ENCODE results near the gene DAP. TPM values are rescaled to one million over a fixed set of nuclear protein-coding genes. Genes with fewer than 3 reads are reported as not detected.

DAP gene
- total RNA-seq, 3 donors from 2014 or later = 60.8 to 63.8 (median 61.9) TPM

DNA sequence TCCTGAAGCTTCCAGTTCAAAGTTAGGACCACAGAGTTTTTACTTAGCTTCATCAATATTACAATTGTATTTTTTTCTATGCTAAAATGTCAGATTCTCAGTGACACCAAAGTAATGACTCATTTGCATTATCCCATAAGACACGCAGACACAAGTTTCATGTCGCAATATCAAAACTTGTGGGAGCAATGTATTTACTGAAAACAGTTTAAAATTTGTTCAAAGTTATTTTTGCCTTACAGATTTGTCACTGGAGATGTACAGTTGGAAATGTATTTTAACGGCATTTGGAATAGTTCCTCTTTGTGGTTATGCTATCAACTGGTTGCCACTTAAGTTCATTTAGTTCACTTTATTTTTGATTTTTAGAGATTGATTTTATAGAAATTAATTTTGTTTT, 36.2 kb upstream of the DAP start:
- no peaks in the 10 kb centered on the region for H3K36me3 ChIP-seq
- TF ChIP-seq, protein P1, sequence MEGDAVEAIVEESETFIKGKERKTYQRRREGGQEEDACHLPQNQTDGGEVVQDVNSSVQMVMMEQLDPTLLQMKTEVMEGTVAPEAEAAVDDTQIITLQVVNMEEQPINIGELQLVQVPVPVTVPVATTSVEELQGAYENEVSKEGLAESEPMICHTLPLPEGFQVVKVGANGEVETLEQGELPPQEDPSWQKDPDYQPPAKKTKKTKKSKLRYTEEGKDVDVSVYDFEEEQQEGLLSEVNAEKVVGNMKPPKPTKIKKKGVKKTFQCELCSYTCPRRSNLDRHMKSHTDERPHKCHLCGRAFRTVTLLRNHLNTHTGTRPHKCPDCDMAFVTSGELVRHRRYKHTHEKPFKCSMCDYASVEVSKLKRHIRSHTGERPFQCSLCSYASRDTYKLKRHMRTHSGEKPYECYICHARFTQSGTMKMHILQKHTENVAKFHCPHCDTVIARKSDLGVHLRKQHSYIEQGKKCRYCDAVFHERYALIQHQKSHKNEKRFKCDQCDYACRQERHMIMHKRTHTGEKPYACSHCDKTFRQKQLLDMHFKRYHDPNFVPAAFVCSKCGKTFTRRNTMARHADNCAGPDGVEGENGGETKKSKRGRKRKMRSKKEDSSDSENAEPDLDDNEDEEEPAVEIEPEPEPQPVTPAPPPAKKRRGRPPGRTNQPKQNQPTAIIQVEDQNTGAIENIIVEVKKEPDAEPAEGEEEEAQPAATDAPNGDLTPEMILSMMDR (IDR thresholded peaks at IDR 0.05) = no peak
- no peak for TF ChIP-seq POLR2AphosphoS5 (IDR thresholded peaks at IDR 0.05)
- no peak for TF ChIP-seq POLR2A (IDR thresholded peaks at IDR 0.05)
- no peaks in the 10 kb centered on the region for H3K27me3 ChIP-seq
- H3K4me3 ChIP-seq = no peak overlapping the region
- intact Hi-C loops (cut with DNase I; ENCODE audit: low total_unique reads) = no loop called here
- H3K27ac ChIP-seq = no peak overlapping the region
- DNase-seq (ENCODE audit: low spot score in 2 of 2) = no peak
- H3K4me1 ChIP-seq = no peaks in the 10 kb centered on the region
- no peaks in the 10 kb centered on the region for H3K9me3 ChIP-seq

DNA sequence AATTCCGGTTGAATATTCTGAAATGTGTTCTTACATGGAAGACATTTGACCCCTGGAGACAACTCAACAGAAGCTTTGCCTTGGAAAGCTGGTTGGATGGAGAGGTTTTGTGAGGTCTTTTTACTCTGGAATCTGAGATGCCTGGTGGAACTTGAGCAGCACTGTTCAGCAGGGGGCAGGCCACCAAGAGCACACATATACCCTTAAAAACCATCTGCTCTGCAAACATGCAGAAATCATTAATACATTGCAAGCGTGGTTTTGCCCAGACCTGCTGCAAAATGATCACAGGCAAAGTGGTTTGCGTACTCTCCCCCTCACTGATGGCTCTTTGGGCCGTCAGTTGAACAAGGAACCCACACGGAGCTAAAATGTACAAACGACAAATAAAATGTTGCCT, 32.8 kb upstream of the DAP start:
- TF ChIP-seq, protein P1 (IDR thresholded peaks at IDR 0.05) = no peak
- TF ChIP-seq POLR2A (IDR thresholded peaks at IDR 0.05) (no peak), POLR2AphosphoS5 (IDR thresholded peaks at IDR 0.05) (no peak)
- intact Hi-C loops (cut with DNase I; ENCODE audit: low total_unique reads) = no loop called here
- Histone ChIP-seq H3K27me3 (no peaks in the 10 kb centered on the region), H3K27ac (no peak overlapping the region), H3K4me3 (no peak overlapping the region), H3K36me3 (no peaks in the 10 kb centered on the region), H3K4me1 (no peaks in the 10 kb centered on the region), H3K9me3 (no peaks in the 10 kb centered on the region)
- DNase-seq (ENCODE audit: low spot score in 2 of 2) = no peak

DNA sequence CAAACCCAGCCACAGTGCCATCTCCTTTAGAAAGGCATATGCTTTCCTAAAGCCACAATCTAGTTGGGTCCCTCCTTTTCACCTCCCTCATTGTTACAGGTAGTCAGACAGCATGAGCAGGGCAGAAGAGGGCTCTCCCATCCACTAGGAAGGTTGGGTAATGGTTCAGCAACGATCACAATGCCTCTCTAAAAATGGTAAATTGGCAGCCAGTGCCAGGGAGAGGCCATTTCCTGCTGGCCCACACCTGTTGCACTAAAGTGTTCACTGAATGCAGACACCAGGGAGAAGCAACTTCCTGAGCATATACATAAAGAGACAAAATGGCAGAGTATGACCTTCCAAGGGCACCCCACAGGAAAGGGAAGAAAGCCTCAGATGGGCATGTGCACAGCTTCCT, 31.3 kb upstream of the DAP start:
- intact Hi-C loops (cut with DNase I; ENCODE audit: low total_unique reads) = no loop called here
- H3K4me1 ChIP-seq = no peaks in the 10 kb centered on the region
- no peaks in the 10 kb centered on the region for H3K9me3 ChIP-seq
- no peaks in the 10 kb centered on the region for H3K27me3 ChIP-seq
- H3K27ac ChIP-seq = no peak overlapping the region
- TF ChIP-seq, protein P1 (IDR thresholded peaks at IDR 0.05) = no peak
- no peak for TF ChIP-seq POLR2AphosphoS5 (IDR thresholded peaks at IDR 0.05)
- TF ChIP-seq POLR2A (IDR thresholded peaks at IDR 0.05) = no peak
- H3K36me3 ChIP-seq = no peaks in the 10 kb centered on the region
- DNase-seq (ENCODE audit: low spot score in 2 of 2) = no peak
- H3K4me3 ChIP-seq = no peak overlapping the region

DNA sequence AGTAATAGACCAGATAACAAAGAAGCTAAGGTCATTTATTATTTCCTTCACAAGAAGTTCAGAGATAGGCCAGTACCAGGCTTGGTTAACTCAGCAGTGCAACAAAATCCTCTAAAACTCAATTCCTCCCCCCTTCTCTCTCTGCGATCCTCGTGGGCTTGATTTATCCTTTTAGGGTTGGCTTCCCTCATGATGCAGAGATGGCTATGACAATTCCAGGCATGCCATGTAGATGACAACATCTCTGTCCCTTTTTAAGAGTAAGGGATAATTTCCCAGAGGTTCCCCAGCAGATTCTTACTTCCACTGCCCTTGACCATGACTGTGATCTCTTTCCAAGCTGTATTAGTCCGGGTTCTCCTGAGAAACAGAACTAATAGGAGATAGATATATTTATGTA, 28.7 kb upstream of the DAP start:
- H3K36me3 ChIP-seq = no peaks in the 10 kb centered on the region
- intact Hi-C loops (cut with DNase I; ENCODE audit: low total_unique reads) = loop anchor here (5.0 kb wide), 1 partner anchor 1213 kb away; no protein-coding TSS in a partner anchor
- no peak for TF ChIP-seq POLR2AphosphoS5 (IDR thresholded peaks at IDR 0.05)
- no peak for TF ChIP-seq POLR2A (IDR thresholded peaks at IDR 0.05)
- TF ChIP-seq, protein P1 (IDR thresholded peaks at IDR 0.05) = no peak
- H3K4me1 ChIP-seq = no peaks in the 10 kb centered on the region
- H3K27me3 ChIP-seq = no peaks in the 10 kb centered on the region
- no peak overlapping the region for H3K27ac ChIP-seq
- H3K4me3 ChIP-seq = no peak overlapping the region
- DNase-seq (ENCODE audit: low spot score in 2 of 2) = no peak
- no peaks in the 10 kb centered on the region for H3K9me3 ChIP-seq

DNA sequence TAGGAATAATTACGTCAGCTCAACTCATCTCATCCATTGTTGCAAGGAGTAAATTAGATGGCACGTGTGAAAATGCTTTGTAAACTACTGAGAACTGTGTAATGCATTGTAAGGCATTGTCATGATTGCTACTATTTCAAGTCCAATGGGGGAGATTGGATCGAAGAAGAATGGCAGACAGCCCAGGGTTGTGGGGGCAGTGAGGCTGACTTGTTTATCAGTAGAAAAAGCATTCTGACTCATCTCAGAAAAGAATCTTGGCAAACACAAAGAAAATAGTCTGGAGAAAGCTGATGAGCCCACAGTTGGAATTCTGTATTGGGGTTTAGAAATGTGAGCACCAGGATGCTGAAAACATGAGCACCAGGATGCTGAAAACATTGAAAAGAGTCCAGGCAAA, 28.0 kb upstream of the DAP start:
- H3K27ac ChIP-seq = no peak overlapping the region
- DNase-seq (ENCODE audit: low spot score in 2 of 2) = no peak

More for the DNA sequence above, 28.0 kb upstream of the DAP start:
- H3K27me3 ChIP-seq = no peaks in the 10 kb centered on the region
- H3K36me3 ChIP-seq = no peaks in the 10 kb centered on the region
- no peaks in the 10 kb centered on the region for H3K4me1 ChIP-seq
- H3K9me3 ChIP-seq = no peaks in the 10 kb centered on the region
- intact Hi-C loops (cut with DNase I; ENCODE audit: low total_unique reads) = loop anchor here (5.0 kb wide), 1 partner anchor 1213 kb away; no protein-coding TSS in a partner anchor
- no peak overlapping the region for H3K4me3 ChIP-seq
- no peak for TF ChIP-seq POLR2A (IDR thresholded peaks at IDR 0.05)
- TF ChIP-seq, protein P1 (IDR thresholded peaks at IDR 0.05) = no peak
- TF ChIP-seq POLR2AphosphoS5 (IDR thresholded peaks at IDR 0.05) = no peak
